Raji (cell line): ENCODE results near the gene QSOX1.

Source experiments
- POLR2A ChIP-seq: IDR thresholded peaks from 2 replicates; pipeline ENCODE4 v1.6.1; 2011; ENCODE audit warnings: low read depth, low read length, control low read depth; ENCODE audit not compliant: insufficient read depth

QSOX1 gene

GRCh38 chr1:180175291-180175690, 20.6 kb downstream of the QSOX1 start:
- no peak for TF ChIP-seq POLR2A

- TF ChIP-seq POLR2A = no peak
Observed at GRCh38 chr1:180175806-180176205, 21.1 kb downstream of the QSOX1 start.

GRCh38 chr1:180176965-180177364, 22.3 kb downstream of the QSOX1 start:
- TF ChIP-seq POLR2A = no peak

GRCh38 chr1:180177931-180178330, 23.3 kb downstream of the QSOX1 start:
- TF ChIP-seq POLR2A = no peak

- no peak for TF ChIP-seq POLR2A
Observed at GRCh38 chr1:180178511-180179161, 24.0 kb downstream of the QSOX1 start.

- no peak for TF ChIP-seq POLR2A
Observed at GRCh38 chr1:180179162-180179957, 24.7 kb downstream of the QSOX1 start.

GRCh38 chr1:180181048-180181447, 26.4 kb downstream of the QSOX1 start:
- no peak for TF ChIP-seq POLR2A

GRCh38 chr1:180181996-180182642, 27.4 kb downstream of the QSOX1 start:
- no peak for TF ChIP-seq POLR2A

GRCh38 chr1:180182643-180183311, 28.1 kb downstream of the QSOX1 start:
- TF ChIP-seq POLR2A = no peak

- TF ChIP-seq POLR2A = no peak
Observed at GRCh38 chr1:180183426-180183825, 28.8 kb downstream of the QSOX1 start.

- TF ChIP-seq POLR2A = no peak
Observed at GRCh38 chr1:180184041-180184440, 29.4 kb downstream of the QSOX1 start.

GRCh38 chr1:180185281-180185680, 30.6 kb downstream of the QSOX1 start:
- TF ChIP-seq POLR2A = no peak

GRCh38 chr1:180185971-180186645, 31.4 kb downstream of the QSOX1 start:
- TF ChIP-seq POLR2A = no peak

GRCh38 chr1:180186831-180187230, 32.2 kb downstream of the QSOX1 start:
- no peak for TF ChIP-seq POLR2A

GRCh38 chr1:180187626-180188025, 33.0 kb downstream of the QSOX1 start:
- TF ChIP-seq POLR2A = no peak
